Bronchial smooth muscle cell (primary cell): Measurements from ENCODE around the gene VCPKMT. TPM values are rescaled to one million over a fixed set of nuclear protein-coding genes. Genes with fewer than 3 reads are reported as not detected.

Experiments
- total RNA-seq: library from RNA; depleted of rRNA; stranded (reverse); fragments of >200 nt; gene quantifications from 2 replicates; pipeline ENCODE4 v1.2.1, GENCODE V29; 2014

VCPKMT gene
- 2.8 and 3.8 TPM in 2 replicates for total RNA-seq

DNA sequence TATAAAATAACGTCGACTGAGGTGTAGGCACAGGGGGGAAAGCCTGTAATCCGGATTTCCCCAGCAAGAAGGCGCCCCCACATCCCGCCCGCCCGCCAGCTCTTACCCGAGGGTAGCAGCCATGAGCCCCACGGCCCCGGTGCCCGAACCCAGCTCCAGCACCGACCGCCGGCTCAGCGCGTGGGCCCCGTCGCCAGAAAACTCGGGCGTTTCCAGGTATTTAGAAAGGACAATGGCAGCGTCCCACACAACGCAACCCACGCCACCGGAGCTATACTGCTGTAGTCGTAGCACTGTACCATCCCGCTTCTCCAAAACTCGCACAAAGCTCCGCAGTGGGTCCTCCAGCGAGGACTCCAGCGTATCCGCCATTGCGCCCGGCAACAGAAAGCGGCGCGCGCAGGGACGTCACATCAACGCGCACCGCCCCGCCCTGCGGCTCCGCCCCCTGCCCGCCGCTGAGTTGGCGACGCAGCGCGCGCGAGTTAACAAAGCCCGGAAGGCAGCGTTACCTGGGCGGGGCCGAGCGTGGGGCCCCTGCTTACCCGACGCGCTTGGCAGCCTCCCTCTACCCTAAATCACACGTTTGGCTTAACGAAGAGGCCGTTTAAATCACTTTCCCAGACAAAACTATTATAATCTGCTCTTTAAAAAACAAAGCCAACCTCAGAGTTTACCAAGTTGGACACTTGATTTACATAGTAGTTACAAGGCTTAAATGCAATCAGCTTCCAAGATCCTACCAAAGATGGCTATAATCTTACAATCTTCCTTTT is at the start of gene VCPKMT:
VCPKMT (minus strand) TSS at position 392 of the 776 bp plus-strand sequence; CDS start at position 372, 20 bp downstream.

Other genes with a start within 250 kb of the VCPKMT start
- 30.8 and 45.9 TPM in 2 replicates for gene ARF6, start 223.5 kb downstream of the VCPKMT start, total RNA-seq
- gene SOS2, start 115.0 kb upstream of the VCPKMT start, total RNA-seq: 14.4 and 14.8 TPM in 2 replicates
- gene L2HGDH, start 195.7 kb upstream of the VCPKMT start, total RNA-seq: 2.7 and 3.5 TPM in 2 replicates
- 3.5 and 4.6 TPM in 2 replicates for gene DMAC2L, start 195.8 kb upstream of the VCPKMT start, total RNA-seq